Right lobe of liver (tissue), 4 donors: ENCODE measurements around the gene PTPN4.

Experiments
- POLR2A ChIP-seq: fragments of 450-650 bp; IDR thresholded peaks from one replicate; pipeline ENCODE4 v1.6.1; 2017; ENCODE audit warnings: antibody characterized with exemption, mild to moderate bottlenecking
- TF ChIP-seq, protein P1 (sequence below), 4 donors: fragments of 200-600 bp in 3 of 4; fragments of 450-650 bp in 1 of 4; IDR thresholded peaks; one replicate each; pipeline versions ENCODE4 v1.5.1 to v1.8.0; 2016 to 2022; ENCODE audit warnings: antibody characterized with exemption in 4 of 4, mild to moderate bottlenecking in 2 of 4
- donor health status: DM: no; HTN: no; CAD: no.
- donor health status: DM: no; HTN: no; CAD: no.
- donor health status: DM: no; HTN: yes; CAD: no.

DNA sequence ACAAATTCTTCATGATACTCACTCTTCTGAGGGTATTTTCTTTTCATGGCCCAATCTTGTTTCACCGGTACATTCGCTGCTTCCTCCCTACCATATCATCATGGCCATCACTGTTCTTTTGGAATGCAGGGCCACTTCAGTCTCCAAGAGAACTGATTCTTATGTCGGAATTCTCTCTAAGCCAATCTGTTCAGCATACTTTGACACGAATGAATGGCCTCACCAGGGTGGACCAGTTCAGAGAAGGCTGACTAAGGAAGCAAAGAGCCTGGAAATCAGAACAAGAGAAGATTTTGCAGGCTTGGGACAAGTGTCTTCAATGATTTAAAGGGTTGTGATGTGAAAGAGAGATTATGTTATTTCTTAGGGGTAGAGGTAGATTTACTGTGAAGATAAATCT, 248.1 kb downstream of the PTPN4 start:
- TF ChIP-seq, protein P1, sequence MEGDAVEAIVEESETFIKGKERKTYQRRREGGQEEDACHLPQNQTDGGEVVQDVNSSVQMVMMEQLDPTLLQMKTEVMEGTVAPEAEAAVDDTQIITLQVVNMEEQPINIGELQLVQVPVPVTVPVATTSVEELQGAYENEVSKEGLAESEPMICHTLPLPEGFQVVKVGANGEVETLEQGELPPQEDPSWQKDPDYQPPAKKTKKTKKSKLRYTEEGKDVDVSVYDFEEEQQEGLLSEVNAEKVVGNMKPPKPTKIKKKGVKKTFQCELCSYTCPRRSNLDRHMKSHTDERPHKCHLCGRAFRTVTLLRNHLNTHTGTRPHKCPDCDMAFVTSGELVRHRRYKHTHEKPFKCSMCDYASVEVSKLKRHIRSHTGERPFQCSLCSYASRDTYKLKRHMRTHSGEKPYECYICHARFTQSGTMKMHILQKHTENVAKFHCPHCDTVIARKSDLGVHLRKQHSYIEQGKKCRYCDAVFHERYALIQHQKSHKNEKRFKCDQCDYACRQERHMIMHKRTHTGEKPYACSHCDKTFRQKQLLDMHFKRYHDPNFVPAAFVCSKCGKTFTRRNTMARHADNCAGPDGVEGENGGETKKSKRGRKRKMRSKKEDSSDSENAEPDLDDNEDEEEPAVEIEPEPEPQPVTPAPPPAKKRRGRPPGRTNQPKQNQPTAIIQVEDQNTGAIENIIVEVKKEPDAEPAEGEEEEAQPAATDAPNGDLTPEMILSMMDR (IDR thresholded peaks at IDR 0.05), result no peak
- TF ChIP-seq POLR2A, result no peak
